HG02943 (cell line): Measurements from ENCODE around the gene CPLX1.
"Not testable (repeated sequence)": the region's sequence is repeated elsewhere in the genome, so short reads cannot be mapped to it uniquely, and the experiment has no call there.

Source experiments
- ATAC-seq: cut with Tn5 transposase; IDR thresholded peaks from one replicate; pipeline ENCODE4 v1.9.1; 2021; ENCODE audit warnings: mild to moderate bottlenecking, low read depth, moderate library complexity; ENCODE audit not compliant: unreplicated experiment

The CPLX1 gene

GRCh38 chr4:742742-743311, 83.1 kb downstream of the CPLX1 start:
- no peak for ATAC-seq

- ATAC-seq, result no peak
These were observed 83.7 kb downstream of the CPLX1 start for GRCh38 chr4:742096-742741.

GRCh38 chr4:740656-741282, 85.2 kb downstream of the CPLX1 start:
- no peak for ATAC-seq

GRCh38 chr4:740011-740410, 85.9 kb downstream of the CPLX1 start:
- no peak for ATAC-seq

- ATAC-seq, result no peak
These were observed 86.4 kb downstream of the CPLX1 start for GRCh38 chr4:739569-739968.

GRCh38 chr4:738781-739280, 87.1 kb downstream of the CPLX1 start:
- ATAC-seq, result no peak

- ATAC-seq, result not testable (repeated sequence)
These were observed 89.4 kb downstream of the CPLX1 start for GRCh38 chr4:736561-736960.

GRCh38 chr4:735583-735982, 90.3 kb downstream of the CPLX1 start:
- ATAC-seq, result no peak
